Measurements from ENCODE around the gene DOC2B. TPM values are rescaled to one million over a fixed set of nuclear protein-coding genes. Genes with fewer than 3 reads are reported as not detected.
A peak's percentile ranks its signal among the peaks of the same experiment; 100 is the strongest.

Gene DOC2B
- total RNA-seq = 55.3 to 60.2 TPM (median 59.6 TPM) in 3 replicates

GRCh38 chr17:181245-182049 is at the start of gene DOC2B:
Gene DOC2B, minus strand, starts transcription at chr17:181650. Its CDS starts 171 bp downstream, at chr17:181479.
- peaks cover 29% of the 10 kb centered on the region for H3K4me1 Mint-ChIP-seq
- H3K36me3 Mint-ChIP-seq = peaks cover 4% of the 10 kb centered on the region
- peak within 1 kb of the TSS; percentile 70 for H3K27ac Mint-ChIP-seq
- H3K4me3 Mint-ChIP-seq = peak within 1 kb of the TSS; percentile 66
- H3K9me3 Mint-ChIP-seq = no peaks in the 10 kb centered on the region
- no peak for TF ChIP-seq CTCF (IDR thresholded peaks at IDR 0.05; ENCODE audit: unreplicated experiment)
- H3K27me3 Mint-ChIP-seq (ENCODE audit: low read depth) = peaks cover 67% of the 10 kb centered on the region
- peak; percentile 49 to 67 for DNase-seq (ENCODE audit: low spot score in 2 of 2, unreplicated experiment in 2 of 2)

- Mint-ChIP-seq H3K9me3 (no peaks in the 10 kb centered on the region), H3K4me1 (peaks cover 34% of the 10 kb centered on the region), H3K27me3 (ENCODE audit: low read depth) (no peaks in the 10 kb centered on the region), H3K36me3 (no peaks in the 10 kb centered on the region), H3K4me3 (no peak overlapping the region), H3K27ac (no peak overlapping the region)
- no peak for TF ChIP-seq CTCF (IDR thresholded peaks at IDR 0.05; ENCODE audit: unreplicated experiment)
- DNase-seq (ENCODE audit: low spot score in 2 of 2, unreplicated experiment in 2 of 2) = no peak
Observed at GRCh38 chr17:230395-230770, 48.9 kb upstream of the DOC2B start.

GRCh38 chr17:229709-230394 is 48.4 kb upstream of the DOC2B start:
- TF ChIP-seq CTCF (IDR thresholded peaks at IDR 0.05; ENCODE audit: unreplicated experiment) = no peak
- Mint-ChIP-seq H3K36me3 (no peaks in the 10 kb centered on the region), H3K9me3 (no peaks in the 10 kb centered on the region), H3K27ac (no peak overlapping the region), H3K27me3 (ENCODE audit: low read depth) (no peaks in the 10 kb centered on the region), H3K4me1 (peaks cover 33% of the 10 kb centered on the region), H3K4me3 (no peak overlapping the region)
- no peak for DNase-seq (ENCODE audit: low spot score in 2 of 2, unreplicated experiment in 2 of 2)

- peaks cover 26% of the 10 kb centered on the region for H3K4me1 Mint-ChIP-seq
- H3K27me3 Mint-ChIP-seq (ENCODE audit: low read depth) = no peaks in the 10 kb centered on the region
- H3K4me3 Mint-ChIP-seq = no peak overlapping the region
- no peaks in the 10 kb centered on the region for H3K36me3 Mint-ChIP-seq
- no peaks in the 10 kb centered on the region for H3K9me3 Mint-ChIP-seq
- TF ChIP-seq CTCF (IDR thresholded peaks at IDR 0.05; ENCODE audit: unreplicated experiment) = no peak
- no peak overlapping the region for H3K27ac Mint-ChIP-seq
- DNase-seq (ENCODE audit: low spot score in 2 of 2, unreplicated experiment in 2 of 2) = no peak
Observed at GRCh38 chr17:228951-229708, 47.7 kb upstream of the DOC2B start.

- peaks cover 23% of the 10 kb centered on the region for H3K4me1 Mint-ChIP-seq
- H3K9me3 Mint-ChIP-seq = no peaks in the 10 kb centered on the region
- peak in 1 of 2 experiments; percentile 6 for DNase-seq (ENCODE audit: low spot score in 2 of 2, unreplicated experiment in 2 of 2)
- no peaks in the 10 kb centered on the region for H3K36me3 Mint-ChIP-seq
- H3K27ac Mint-ChIP-seq = no peak overlapping the region
- TF ChIP-seq CTCF (IDR thresholded peaks at IDR 0.05; ENCODE audit: unreplicated experiment) = no peak
- H3K27me3 Mint-ChIP-seq (ENCODE audit: low read depth) = peaks cover 2% of the 10 kb centered on the region
- no peak overlapping the region for H3K4me3 Mint-ChIP-seq
Observed at GRCh38 chr17:227946-228615, 46.6 kb upstream of the DOC2B start.
